Adrenal gland (tissue), 5 donors: Measurements from ENCODE around the gene LCN10.

Experiments used
- POLR2A ChIP-seq, 2 donors: fragments of 450-650 bp; IDR thresholded peaks; one replicate each; pipeline ENCODE4 v1.6.1; 2017; ENCODE audit warnings: antibody characterized with exemption in 2 of 2, mild to moderate bottlenecking in 2 of 2, moderate library complexity in 1 of 2
- TF ChIP-seq, protein P1 (sequence below), 6 experiments: fragments of 450-650 bp in 4 of 6; fragments of 200-600 bp in 2 of 6; sonication (generic) in 1 of 6; IDR thresholded peaks; 1 replicate in 5 of 6; 2 replicates in 1 of 6; pipeline versions ENCODE4 v1.5.1 to v1.8.0; 2016 to 2021; ENCODE audit warnings: antibody characterized with exemption in 6 of 6, mild to moderate bottlenecking in 2 of 6, moderate library complexity in 1 of 6
- donor health status: DM: no; HTN: no; CAD: no.

DNA sequence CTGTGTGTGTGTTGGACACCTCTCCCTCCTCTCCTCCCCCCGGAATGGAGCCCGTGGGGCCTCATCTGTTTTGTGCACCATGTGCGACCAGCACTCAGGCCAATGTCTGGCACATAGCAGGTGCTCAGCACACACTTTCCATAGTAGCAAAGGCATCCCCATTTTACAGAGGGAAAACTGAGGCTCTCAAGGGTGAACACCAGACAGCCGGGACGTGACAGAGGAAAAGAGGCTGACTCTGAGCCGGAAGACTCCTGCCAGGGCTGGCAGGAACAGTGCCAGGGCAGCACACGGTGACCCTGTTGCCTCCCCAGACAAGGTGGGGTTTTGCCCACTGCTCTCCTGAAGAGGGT is 53.7 kb downstream of the LCN10 start:
- TF ChIP-seq, protein P1, sequence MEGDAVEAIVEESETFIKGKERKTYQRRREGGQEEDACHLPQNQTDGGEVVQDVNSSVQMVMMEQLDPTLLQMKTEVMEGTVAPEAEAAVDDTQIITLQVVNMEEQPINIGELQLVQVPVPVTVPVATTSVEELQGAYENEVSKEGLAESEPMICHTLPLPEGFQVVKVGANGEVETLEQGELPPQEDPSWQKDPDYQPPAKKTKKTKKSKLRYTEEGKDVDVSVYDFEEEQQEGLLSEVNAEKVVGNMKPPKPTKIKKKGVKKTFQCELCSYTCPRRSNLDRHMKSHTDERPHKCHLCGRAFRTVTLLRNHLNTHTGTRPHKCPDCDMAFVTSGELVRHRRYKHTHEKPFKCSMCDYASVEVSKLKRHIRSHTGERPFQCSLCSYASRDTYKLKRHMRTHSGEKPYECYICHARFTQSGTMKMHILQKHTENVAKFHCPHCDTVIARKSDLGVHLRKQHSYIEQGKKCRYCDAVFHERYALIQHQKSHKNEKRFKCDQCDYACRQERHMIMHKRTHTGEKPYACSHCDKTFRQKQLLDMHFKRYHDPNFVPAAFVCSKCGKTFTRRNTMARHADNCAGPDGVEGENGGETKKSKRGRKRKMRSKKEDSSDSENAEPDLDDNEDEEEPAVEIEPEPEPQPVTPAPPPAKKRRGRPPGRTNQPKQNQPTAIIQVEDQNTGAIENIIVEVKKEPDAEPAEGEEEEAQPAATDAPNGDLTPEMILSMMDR (IDR thresholded peaks at IDR 0.05): no peak
- TF ChIP-seq POLR2A (IDR thresholded peaks at IDR 0.05): no peak
